OCI-LY1 (cell line): ENCODE results near the gene CUX1.
A peak's percentile ranks its signal among the peaks of the same experiment; 100 is the strongest.

Experiments used
- H2AFZ ChIP-seq: fragments of 200-600 bp; sonication (generic), shearing (Covaris generic); 2 replicates; pipeline ENCODE4 v1.6.0; 2014; ENCODE audit warnings: antibody characterized with exemption, mild to moderate bottlenecking, low read length
- H3F3A ChIP-seq: fragments of 200-600 bp; sonication (generic), shearing (Covaris generic); 2 replicates; pipeline ENCODE4 v1.6.0; 2014; ENCODE audit warnings: mild to moderate bottlenecking, antibody characterized with exemption, low read length, moderate library complexity; ENCODE audit not compliant: insufficient read depth
- H3K27ac ChIP-seq: fragments of 200-600 bp; sonication (generic); 2 replicates; pipeline ENCODE4 v1.5.1; 2014; ENCODE audit warnings: low read length, mixed run types, mild to moderate bottlenecking, low read depth; ENCODE audit not compliant: poor library complexity, severe bottlenecking
- H3K27me3 ChIP-seq: fragments of 200-600 bp; sonication (generic); 2 replicates; pipeline ENCODE4 v1.6.0; 2014; ENCODE audit warnings: antibody characterized with exemption, mild to moderate bottlenecking, low read length, moderate library complexity; ENCODE audit not compliant: insufficient read depth
- H3K36me3 ChIP-seq: fragments of 200-600 bp; sonication (generic); 2 replicates; pipeline ENCODE4 v1.6.1; 2014; ENCODE audit warnings: mild to moderate bottlenecking, antibody characterized with exemption, low read length, moderate library complexity, mixed read lengths; ENCODE audit not compliant: insufficient read depth
- H3K4me1 ChIP-seq: fragments of 200-600 bp; sonication (generic); 2 replicates; pipeline ENCODE4 v1.5.1; 2014; ENCODE audit warnings: mild to moderate bottlenecking, low read length, moderate library complexity; ENCODE audit not compliant: insufficient read depth, severe bottlenecking
- H3K4me2 ChIP-seq: fragments of 200-600 bp; sonication (generic), shearing (Covaris generic); 2 replicates; pipeline ENCODE4 v1.6.1; 2014; ENCODE audit warnings: low read length
- H3K4me3 ChIP-seq: fragments of 200-600 bp; sonication (generic); 2 replicates; pipeline ENCODE4 v1.5.1; 2014; ENCODE audit warnings: low read length, low read depth, mild to moderate bottlenecking, mixed read lengths; ENCODE audit not compliant: poor library complexity, severe bottlenecking
- H3K79me2 ChIP-seq: fragments of 200-600 bp; shearing (Covaris generic); 2 replicates; pipeline ENCODE4 v1.6.1; 2016; ENCODE audit warnings: mixed run types, low read length, mixed read lengths; ENCODE audit not compliant: insufficient read depth
- H3K9ac ChIP-seq: fragments of 200-600 bp; sonication (generic), shearing (Covaris generic); 2 replicates; pipeline ENCODE4 v1.6.1; 2014; ENCODE audit warnings: mild to moderate bottlenecking, low read length, mixed read lengths
- H3K9me2 ChIP-seq: fragments of 200-600 bp; sonication (generic), shearing (Covaris generic); 2 replicates; pipeline ENCODE4 v1.6.1; 2014; ENCODE audit warnings: low read depth, mild to moderate bottlenecking, low read length, mixed read lengths
- H3K9me3 ChIP-seq: fragments of 200-600 bp; shearing (Covaris generic); 2 replicates; pipeline ENCODE4 v1.6.1; 2014; ENCODE audit warnings: low read length, mixed read lengths
- H4K20me1 ChIP-seq: fragments of 200-600 bp; sonication (generic), shearing (Covaris generic); 2 replicates; pipeline ENCODE4 v1.6.0; 2016; ENCODE audit warnings: mild to moderate bottlenecking, low read length; ENCODE audit not compliant: insufficient read depth
- CTCF ChIP-seq: fragments of 200-600 bp; sonication (generic), shearing (Covaris generic); IDR thresholded peaks from 2 replicates; pipeline ENCODE4 v1.5.1; 2017; ENCODE audit warnings: mild to moderate bottlenecking, antibody characterized with exemption, low read length, moderate library complexity, mixed read lengths
- EZH2 ChIP-seq: fragments of 200-600 bp; sonication (generic), shearing (Covaris generic); IDR thresholded peaks from 2 replicates; pipeline ENCODE4 v1.8.0; 2017; ENCODE audit warnings: borderline replicate concordance, mixed run types, mild to moderate bottlenecking, antibody characterized with exemption, low read length, moderate library complexity, mixed read lengths

Gene CUX1

GRCh38 chr7:101936223-101936610 is 118.8 kb downstream of the CUX1 start:
- Histone ChIP-seq H3K9me2 (no peaks in the 10 kb centered on the region), H3F3A (0 out of 2 replicates have a peak, but pooled peaks cover 6% of the 10 kb centered on the region), H3K36me3 (peaks cover 40% of the 10 kb centered on the region), H3K4me1 (peaks cover 82% of the 10 kb centered on the region), H3K79me2 (peaks cover 46% of the 10 kb centered on the region), H3K27ac (peak overlapping the region; percentile 74), H3K9ac (no peak overlapping the region; the same call in 1 of the 2 replicates), H3K27me3 (no peaks in the 10 kb centered on the region), H4K20me1 (no peaks in the 10 kb centered on the region; the same call in 1 of the 2 replicates), H2AFZ (no peak overlapping the region), H3K4me3 (no peak overlapping the region), H3K9me3 (no peaks in the 10 kb centered on the region), H3K4me2 (peak overlapping the region; percentile 33; the same call in 1 of the 2 replicates)
- TF ChIP-seq CTCF (no peak), EZH2 (no peak)

GRCh38 chr7:101936611-101937231 is 119.3 kb downstream of the CUX1 start:
- H3K79me2 ChIP-seq, result peaks cover 46% of the 10 kb centered on the region
- H3K9me2 ChIP-seq, result no peaks in the 10 kb centered on the region
- TF ChIP-seq CTCF, result no peak
- TF ChIP-seq EZH2, result no peak
- peak overlapping the region; percentile 33; the same call in 1 of the 2 replicates for H3K4me2 ChIP-seq
- no peaks in the 10 kb centered on the region; the same call in 1 of the 2 replicates for H4K20me1 ChIP-seq
- no peaks in the 10 kb centered on the region for H3K9me3 ChIP-seq
- no peak overlapping the region for H3K4me3 ChIP-seq
- no peaks in the 10 kb centered on the region for H3K27me3 ChIP-seq
- H3K36me3 ChIP-seq, result peaks cover 35% of the 10 kb centered on the region
- H3K27ac ChIP-seq, result peak overlapping the region; percentile 74
- H3K9ac ChIP-seq, result peak overlapping the region; percentile 18; the same call in 1 of the 2 replicates
- H3F3A ChIP-seq, result 0 out of 2 replicates have a peak, but pooled peaks cover 11% of the 10 kb centered on the region
- peaks cover 82% of the 10 kb centered on the region for H3K4me1 ChIP-seq
- no peak overlapping the region for H2AFZ ChIP-seq

GRCh38 chr7:101937717-101938514 is 120.5 kb downstream of the CUX1 start:
- Histone ChIP-seq H3K36me3 (peaks cover 33% of the 10 kb centered on the region), H4K20me1 (no peaks in the 10 kb centered on the region; the same call in 1 of the 2 replicates), H3K9me2 (no peaks in the 10 kb centered on the region), H3K27ac (peak overlapping the region; percentile 74), H3K4me3 (no peak overlapping the region), H3K9me3 (no peaks in the 10 kb centered on the region), H3K4me2 (no peak overlapping the region), H3K4me1 (peaks cover 82% of the 10 kb centered on the region), H2AFZ (no peak overlapping the region), H3F3A (peaks cover 23% of the 10 kb centered on the region; the same call in 1 of the 2 replicates), H3K9ac (no peak overlapping the region), H3K79me2 (peaks cover 45% of the 10 kb centered on the region), H3K27me3 (no peaks in the 10 kb centered on the region)
- TF ChIP-seq EZH2, result no peak
